ENCODE data around the gene AGRN.
"Not testable (repeated sequence)": the region's sequence is repeated elsewhere in the genome, so short reads cannot be mapped to it uniquely, and the experiment has no call there.

Gene AGRN

GRCh38 chr1:1098681-1099421 is 78.9 kb downstream of the AGRN start:
- no peak for DNase-seq

GRCh38 chr1:1099506-1100183 is 79.7 kb downstream of the AGRN start:
- DNase-seq, result no peak

GRCh38 chr1:1100296-1100695 is 80.4 kb downstream of the AGRN start:
- no peak for DNase-seq

- DNase-seq, result no peak
Observed at GRCh38 chr1:1101503-1101902, 81.6 kb downstream of the AGRN start.

- DNase-seq, result not testable (repeated sequence)
Observed at GRCh38 chr1:1104152-1104551, 84.2 kb downstream of the AGRN start.

All from stimulated activated CD4-positive, alpha-beta T cell treated with anti-CD3 and anti-CD28 coated beads, Interleukin-4, amount 100 ng/mL, for 24 hours (primary cell).